K562 (cell line): ENCODE data around the gene PGAM2. TPM values are rescaled to one million over a fixed set of nuclear protein-coding genes. Genes with fewer than 3 reads are reported as not detected.

Experiments
- ATAC-seq: fragments of 200-7000 bp; cut with Tn5 transposase; 3 replicates; pipeline ENCODE4 v1.9.1; 2020; ENCODE audit warnings: moderate library complexity
- BruUV-seq: library from RNA; stranded (reverse); fragments of 400-500 nt; replicated peaks from 2 replicates; lab custom pipeline; 2021; lab: Mats Ljungman, UMichigan
- CTCF ChIA-PET: fragments of 300-600 bp; formaldehyde crosslinking; extraction: SDS; loops from one replicate; lab custom pipeline; 2021; ENCODE audit warnings: low intra/inter-chr PET ratio; lab: Yijun Ruan, JAX
- POLR2A ChIA-PET: fragments of 300-600, 350-650 bp; sonication (Branson Sonifier 250); formaldehyde crosslinking; extraction: SDS; loops from one replicate; lab custom pipeline; 2021; ENCODE audit warnings: antibody characterized with exemption, inconsistent platforms; lab: Yijun Ruan, JAX
- DNase-seq, 4 experiments: peaks; one replicate each; pipeline versions ENCODE4 v3.0.0 to v3.0.0-alpha.2; 2011 to 2018; ENCODE audit warnings: low spot score in 3 of 4, mixed read lengths in 3 of 4; ENCODE audit errors: extremely low read depth in 1 of 4
- FAIRE-seq: peaks from 2 replicates; lab custom pipeline; 2011; peaks lifted over from hg19 to GRCh38; lab: Jason Lieb, UNC
- H2AFZ ChIP-seq: 2 replicates; pipeline ENCODE4 v1.6.0; 2011; ENCODE audit warnings: low read depth, low read length, control low read depth, inconsistent platforms
- H3K27ac ChIP-seq: fragments of 200-600 bp; 3 replicates; pipeline ENCODE4 v1.8.0; 2011; ENCODE audit warnings: low read depth, mild to moderate bottlenecking, control low read depth, inconsistent platforms, low read length, moderate library complexity, mixed read lengths; ENCODE audit errors: extremely low read depth
- H3K27me3 ChIP-seq, 2 experiments: fragments of 300-600 bp in 1 of 2; 2 replicates in 1 of 2; 3 replicates in 1 of 2; pipeline versions ENCODE4 v1.6.0 to v1.8.0; 2011; ENCODE audit warnings: inconsistent platforms in 2 of 2, low read length in 2 of 2, mild to moderate bottlenecking in 1 of 2, mixed read lengths in 1 of 2, moderate library complexity in 1 of 2; ENCODE audit not compliant: control insufficient read depth in 2 of 2, insufficient read depth in 2 of 2
- H3K36me3 ChIP-seq: fragments of 300-600 bp; 3 replicates; pipeline ENCODE4 v1.8.0; 2011; ENCODE audit warnings: mild to moderate bottlenecking, low read length, inconsistent platforms; ENCODE audit not compliant: control insufficient read depth, insufficient read depth
- H3K4me1 ChIP-seq, 2 experiments: fragments of 200-600 bp in 1 of 2; replicated peaks in 1 of 2; 2 replicates in 1 of 2; 3 replicates in 1 of 2; pipeline versions ENCODE4 v1.5.1 to v1.8.0; 2011; ENCODE audit warnings: inconsistent platforms in 2 of 2, low read length in 2 of 2, mild to moderate bottlenecking in 1 of 2, mixed read lengths in 1 of 2, moderate library complexity in 1 of 2; ENCODE audit not compliant: control insufficient read depth in 2 of 2, insufficient read depth in 2 of 2
- H3K4me2 ChIP-seq: 2 replicates; pipeline ENCODE4 v1.6.1; 2011; ENCODE audit warnings: low read length, control low read depth, inconsistent platforms, mixed read lengths; ENCODE audit not compliant: insufficient read depth
- H3K4me3 ChIP-seq: fragments of 200-600 bp; sonication (generic), shearing (Covaris generic); 2 replicates; pipeline ENCODE4 v1.5.1; 2016; ENCODE audit warnings: control low read depth, inconsistent platforms
- H3K79me2 ChIP-seq: fragments of 200-600 bp; 3 replicates; pipeline ENCODE4 v1.8.0; 2011; ENCODE audit warnings: low read length, inconsistent platforms; ENCODE audit not compliant: control insufficient read depth, insufficient read depth
- H3K9ac ChIP-seq, 2 experiments: 2 replicates each; pipeline versions ENCODE4 v1.6.0 to v1.6.1; 2011; ENCODE audit warnings: low read depth in 2 of 2, low read length in 2 of 2, control low read depth in 1 of 2, inconsistent platforms in 1 of 2, mild to moderate bottlenecking in 1 of 2, mixed read lengths in 1 of 2; ENCODE audit not compliant: insufficient read depth in 1 of 2
- H3K9me1 ChIP-seq: one replicate; pipeline ENCODE4 v1.6.0; 2011; ENCODE audit warnings: inconsistent platforms, mild to moderate bottlenecking, low read length, moderate library complexity; ENCODE audit not compliant: control insufficient read depth, insufficient read depth
- H3K9me3 ChIP-seq: replicated peaks from 2 replicates; pipeline ENCODE4 v1.5.1; 2011; ENCODE audit warnings: low read depth, low read length, inconsistent platforms; ENCODE audit not compliant: control insufficient read depth, insufficient read depth
- H4K20me1 ChIP-seq: replicated peaks from 2 replicates; pipeline ENCODE4 v1.6.1; 2011; ENCODE audit warnings: low read length, inconsistent platforms, mixed read lengths; ENCODE audit not compliant: control insufficient read depth, insufficient read depth
- POLR2G ChIP-seq: fragments of 200-400 bp; formaldehyde crosslinking; IDR thresholded peaks from 2 replicates; pipeline ENCODE4 v1.6.1; 2017; ENCODE audit warnings: low read depth, mild to moderate bottlenecking, antibody characterized with exemption, low read length, moderate library complexity
- XRCC5 ChIP-seq: fragments of 200-400 bp; formaldehyde crosslinking; IDR thresholded peaks from 2 replicates; pipeline ENCODE4 v1.6.1; 2017; ENCODE audit warnings: low read depth, mild to moderate bottlenecking, low read length
- WGBS: fragments of 100-300 bp; shearing (Covaris generic); methylation state at CpG from one replicate; pipeline ENCODE4 v1.1.6; 2016; ENCODE audit warnings: low coverage, mixed read lengths; ENCODE audit not compliant: insufficient coverage; ENCODE audit errors: missing lambda C conversion rate; 5-methylcytosine and 5-hydroxymethylcytosine counted together
- in situ Hi-C: fragments of 300-500 bp; cut with MboI; formaldehyde crosslinking; loops from 4 replicates; pipeline ENCODE4 v1.15.0; 2018; ENCODE audit warnings: inconsistent platforms, mixed read lengths
- intact Hi-C: fragments of 100-400 bp; cut with micrococcal nuclease; formaldehyde crosslinking; loops from 2 replicates; pipeline ENCODE4 v1.14.2; 2022
- polyA plus RNA-seq, 8 experiments: library from polyadenylated mRNA; depleted of rRNA in 4 of 8; stranded (reverse) in 5 of 8; unstranded in 3 of 8; fragments of >200 nt; fragmentation: Nextera tagmentation in 2 of 8; fragmentation: Illumina TruSeq in 1 of 8; extraction: Ambion mirVana in 2 of 8; extraction: Trizol in 1 of 8; gene quantifications; 2 replicates each; pipeline versions ENCODE4 v1.2.1 to v1.2.3, GENCODE V29; 2011 to 2014; ENCODE audit warnings: inconsistent platforms in 1 of 8, missing spikeins in 1 of 8
- total RNA-seq, 7 experiments: library from RNA; depleted of rRNA in 6 of 7; stranded (reverse); fragments of >200 nt in 6 of 7; fragmentation: Illumina TruSeq in 2 of 7; extraction: Trizol in 2 of 7; gene quantifications; 2 replicates each; pipeline versions ENCODE4 v1.2.1 to v1.2.3, GENCODE V29; 2011 to 2021; ENCODE audit warnings: low replicate concordance in 1 of 7

The PGAM2 gene
- total and polyA plus RNA-seq, 9 of the 15 experiments (the other 6 are each of a cell fraction or from before 2014, with no cell fraction given), result not detected

DNA sequence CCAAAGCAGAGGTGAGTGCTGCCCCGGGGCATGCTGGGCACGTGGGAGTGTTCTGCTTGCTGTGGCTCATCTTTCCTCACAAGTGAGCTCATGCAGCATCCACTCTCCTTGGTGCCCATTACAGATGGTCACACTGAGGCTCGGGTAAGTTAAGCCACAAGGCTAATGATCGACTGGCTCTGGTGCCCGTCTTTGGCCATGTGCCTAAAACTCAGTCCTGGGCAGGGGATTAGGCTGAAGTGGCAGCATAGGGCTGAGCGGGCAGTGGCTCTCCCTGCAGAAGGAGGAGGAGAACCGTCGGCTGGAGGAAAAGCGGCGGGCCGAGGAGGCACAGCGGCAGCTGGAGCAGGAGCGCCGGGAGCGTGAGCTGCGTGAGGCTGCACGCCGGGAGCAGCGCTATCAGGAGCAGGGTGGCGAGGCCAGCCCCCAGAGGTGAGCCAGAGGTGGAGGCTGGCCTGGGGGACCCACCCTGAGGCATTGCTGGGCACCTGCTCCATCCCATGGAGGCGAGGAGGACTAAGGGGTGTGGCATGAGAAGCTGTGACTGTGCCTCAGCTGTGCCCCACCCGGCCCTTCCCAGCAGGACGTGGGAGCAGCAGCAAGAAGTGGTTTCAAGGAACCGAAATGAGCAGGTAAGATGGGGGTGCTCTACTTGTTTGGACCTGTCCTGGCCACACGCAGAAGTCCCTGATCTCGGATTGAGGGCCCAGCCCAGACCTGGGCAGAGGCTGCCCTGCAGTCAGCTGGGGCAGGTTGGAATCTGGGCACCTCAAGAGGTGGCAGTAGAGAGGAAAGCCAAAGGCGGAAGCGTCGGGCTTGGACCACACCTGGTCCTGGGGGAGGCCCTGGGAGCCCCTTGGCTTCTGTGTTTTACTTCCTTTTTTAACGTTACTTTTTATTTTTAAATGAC, 7.3 kb downstream of the PGAM2 start:
- no peak for DNase-seq
- intact Hi-C loops (no loop called here), in situ Hi-C loops (no loop called here)
- ATAC-seq, result no peak
- Histone ChIP-seq H3K9me1 (no peaks in the 10 kb centered on the region), H3K9me3 (no peaks in the 10 kb centered on the region), H3K4me2 (no peak overlapping the region), H3K27ac (no peak overlapping the region), H3K27me3 (no peaks in the 10 kb centered on the region), H3K79me2 (no peaks in the 10 kb centered on the region), H2AFZ (no peak overlapping the region), H3K4me1 (peaks cover 0 to 14% of the 10 kb centered on the region in 2 experiments; a peak in 1 of 5 replicates), H4K20me1 (peaks cover 3% of the 10 kb centered on the region; the same call in 1 of the 2 replicates), H3K36me3 (peaks cover 76% of the 10 kb centered on the region; the same call in 2 of the 3 replicates), H3K9ac (peak overlapping the region in 1 of 2 experiments; percentile 45; a peak in 2 of 4 replicates), H3K4me3 (no peak overlapping the region)
- no TSS peak for BruUV-seq
- no peak for TF ChIP-seq XRCC5
- TF ChIP-seq POLR2G, result peak; percentile 43; the same call in 1 of the 2 replicates
- no peak for FAIRE-seq
- POLR2A ChIA-PET, result no interaction called here
- CTCF ChIA-PET, result no interaction called here
- WGBS, result 90% methylated on average over 28 of the region's 30 CpGs
